Measurements from ENCODE around the gene SCMH1. TPM values are rescaled to one million over a fixed set of nuclear protein-coding genes. Genes with fewer than 3 reads are reported as not detected.

Gene SCMH1
- total and polyA plus RNA-seq, 4 donors, result 6.6 to 12.8 (median 10.5) TPM

GRCh38 chr1:41291195-41291594, 49.1 kb upstream of the SCMH1 start:
- Histone ChIP-seq H3K27me3 (ENCODE audit: control insufficient read depth in 4 of 4, insufficient read depth in 4 of 4, low read length in 3 of 4) (peaks cover 0 to 2% (median 0%) of the 10 kb centered on the region in 4 donors), H3K4me3 (ENCODE audit: low read depth in 1 of 3, low read length in 3 of 3) (no peak overlapping the region), H3K9me3 (ENCODE audit: control insufficient read depth in 4 of 4, low read length in 3 of 4) (no peaks in the 10 kb centered on the region), H3K4me1 (ENCODE audit: control insufficient read depth in 4 of 4, insufficient read depth in 4 of 4, low read length in 3 of 4) (no peaks in the 10 kb centered on the region), H3K9ac (ENCODE audit: low read depth in 1 of 2, low read length in 2 of 2) (no peak overlapping the region), H3K36me3 (ENCODE audit: control insufficient read depth in 4 of 4, insufficient read depth in 3 of 4, low read depth in 1 of 4, low read length in 3 of 4) (no peaks in the 10 kb centered on the region), H3K27ac (ENCODE audit: low read depth in 1 of 2, low read length in 2 of 2) (no peak overlapping the region)
- TF ChIP-seq FOXA2 (IDR thresholded peaks at IDR 0.05) (no peak), RAD21 (IDR thresholded peaks at IDR 0.05) (no peak), NR2F2 (IDR thresholded peaks at IDR 0.05) (no peak), CTCF (IDR thresholded peaks at IDR 0.05; ENCODE audit: low read depth, low read length, missing input control) (no peak), SP1 (IDR thresholded peaks at IDR 0.05) (no peak), JUND (IDR thresholded peaks at IDR 0.05) (no peak), MAX (IDR thresholded peaks at IDR 0.05) (no peak), YY1 (IDR thresholded peaks at IDR 0.05) (no peak), HNF4A (conservative IDR thresholded peaks at IDR 0.05) (no peak), EGR1 (IDR thresholded peaks at IDR 0.05; ENCODE audit: low read depth in 2 of 2) (no peak), GABPA (IDR thresholded peaks at IDR 0.05 in 1 of 2, conservative IDR thresholded peaks at IDR 0.05 in 1 of 2) (no peak), HNF4G (IDR thresholded peaks at IDR 0.05) (no peak), ZBTB33 (IDR thresholded peaks at IDR 0.05) (no peak), TAF1 (conservative IDR thresholded peaks at IDR 0.05) (no peak), FOXA1 (IDR thresholded peaks at IDR 0.05) (no peak), RXRA (IDR thresholded peaks at IDR 0.05) (no peak)
- TF ChIP-seq, protein P1, sequence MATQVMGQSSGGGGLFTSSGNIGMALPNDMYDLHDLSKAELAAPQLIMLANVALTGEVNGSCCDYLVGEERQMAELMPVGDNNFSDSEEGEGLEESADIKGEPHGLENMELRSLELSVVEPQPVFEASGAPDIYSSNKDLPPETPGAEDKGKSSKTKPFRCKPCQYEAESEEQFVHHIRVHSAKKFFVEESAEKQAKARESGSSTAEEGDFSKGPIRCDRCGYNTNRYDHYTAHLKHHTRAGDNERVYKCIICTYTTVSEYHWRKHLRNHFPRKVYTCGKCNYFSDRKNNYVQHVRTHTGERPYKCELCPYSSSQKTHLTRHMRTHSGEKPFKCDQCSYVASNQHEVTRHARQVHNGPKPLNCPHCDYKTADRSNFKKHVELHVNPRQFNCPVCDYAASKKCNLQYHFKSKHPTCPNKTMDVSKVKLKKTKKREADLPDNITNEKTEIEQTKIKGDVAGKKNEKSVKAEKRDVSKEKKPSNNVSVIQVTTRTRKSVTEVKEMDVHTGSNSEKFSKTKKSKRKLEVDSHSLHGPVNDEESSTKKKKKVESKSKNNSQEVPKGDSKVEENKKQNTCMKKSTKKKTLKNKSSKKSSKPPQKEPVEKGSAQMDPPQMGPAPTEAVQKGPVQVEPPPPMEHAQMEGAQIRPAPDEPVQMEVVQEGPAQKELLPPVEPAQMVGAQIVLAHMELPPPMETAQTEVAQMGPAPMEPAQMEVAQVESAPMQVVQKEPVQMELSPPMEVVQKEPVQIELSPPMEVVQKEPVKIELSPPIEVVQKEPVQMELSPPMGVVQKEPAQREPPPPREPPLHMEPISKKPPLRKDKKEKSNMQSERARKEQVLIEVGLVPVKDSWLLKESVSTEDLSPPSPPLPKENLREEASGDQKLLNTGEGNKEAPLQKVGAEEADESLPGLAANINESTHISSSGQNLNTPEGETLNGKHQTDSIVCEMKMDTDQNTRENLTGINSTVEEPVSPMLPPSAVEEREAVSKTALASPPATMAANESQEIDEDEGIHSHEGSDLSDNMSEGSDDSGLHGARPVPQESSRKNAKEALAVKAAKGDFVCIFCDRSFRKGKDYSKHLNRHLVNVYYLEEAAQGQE (IDR thresholded peaks at IDR 0.05), result no peak
- TF ChIP-seq, protein P2, sequence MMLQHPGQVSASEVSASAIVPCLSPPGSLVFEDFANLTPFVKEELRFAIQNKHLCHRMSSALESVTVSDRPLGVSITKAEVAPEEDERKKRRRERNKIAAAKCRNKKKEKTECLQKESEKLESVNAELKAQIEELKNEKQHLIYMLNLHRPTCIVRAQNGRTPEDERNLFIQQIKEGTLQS (IDR thresholded peaks at IDR 0.05), result no peak
- WGBS, result 90% methylated on average over 5 of the region's 5 CpGs
- DNase-seq (ENCODE audit: low spot score), result peak; percentile 5
